Small intestine (tissue), 16 donors: ENCODE measurements around the gene MORC2. TPM values are rescaled to one million over a fixed set of nuclear protein-coding genes. Genes with fewer than 3 reads are reported as not detected.

Source experiments
- DNase-seq, 2 donors: peaks; one replicate each; pipeline versions ENCODE4 v3.0.0 to v3.0.0-alpha.2; 2013
- FAIRE-seq: peaks from 2 replicates; lab custom pipeline; 2012; peaks lifted over from hg19 to GRCh38; lab: Jason Lieb, UNC
- H3K27ac ChIP-seq, 3 donors: one replicate each; pipeline ENCODE4 v1.5.1; 2013; ENCODE audit warnings: low read length in 2 of 3, mild to moderate bottlenecking in 2 of 3, control low read depth in 1 of 3, inconsistent platforms in 1 of 3, low read depth in 1 of 3, moderate library complexity in 1 of 3
- H3K27me3 ChIP-seq, 3 donors: one replicate each; pipeline ENCODE4 v1.6.1; 2013; ENCODE audit warnings: low read length in 3 of 3, inconsistent platforms in 1 of 3; ENCODE audit not compliant: control insufficient read depth in 3 of 3, insufficient read depth in 3 of 3
- H3K36me3 ChIP-seq, 3 donors: one replicate each; pipeline ENCODE4 v1.6.1; 2013; ENCODE audit warnings: low read length in 3 of 3, inconsistent platforms in 1 of 3, low read depth in 1 of 3, mild to moderate bottlenecking in 1 of 3, moderate library complexity in 1 of 3; ENCODE audit not compliant: control insufficient read depth in 3 of 3, insufficient read depth in 2 of 3
- H3K4me1 ChIP-seq, 3 donors: one replicate each; pipeline ENCODE4 v1.6.1; 2013; ENCODE audit warnings: low read length in 2 of 3, inconsistent platforms in 1 of 3, low read depth in 1 of 3, mild to moderate bottlenecking in 1 of 3, moderate library complexity in 1 of 3; ENCODE audit not compliant: control insufficient read depth in 3 of 3, insufficient read depth in 2 of 3
- H3K4me3 ChIP-seq, 3 donors: one replicate each; pipeline ENCODE4 v1.5.1; 2013; ENCODE audit warnings: low read length in 3 of 3, control low read depth in 1 of 3, inconsistent platforms in 1 of 3, low read depth in 1 of 3, mild to moderate bottlenecking in 1 of 3, moderate library complexity in 1 of 3
- H3K9me3 ChIP-seq, 2 donors: one replicate each; pipeline ENCODE4 v1.6.1; 2013; ENCODE audit warnings: low read depth in 1 of 2, low read length in 1 of 2; ENCODE audit not compliant: control insufficient read depth in 2 of 2, insufficient read depth in 1 of 2
- WGBS, 3 donors: extraction: QIAGEN DNeasy Blood & Tissue Kit; methylation state at CpG; one replicate each; pipeline ENCODE4 v1.1.7; 2013; 5-methylcytosine and 5-hydroxymethylcytosine counted together
- long read RNA-seq, 10 donors: transcript quantifications; one replicate each; lab custom pipeline, GENCODE V29; 2026
- polyA plus RNA-seq, 4 donors: library from polyadenylated mRNA; stranded (reverse) in 3 of 4; unstranded in 1 of 4; fragments of 200-250 nt in 3 of 4; fragments of 120-200 nt in 1 of 4; gene quantifications; one replicate each; pipeline versions ENCODE4 v1.2.1 to v1.2.3, GENCODE V29; 2013
- donor health status: healthy with polysubstance abuse.
- donor health status: control.
- donor health status: control.
- donor health status: Bipolar disorder and iron deficiency.
- donor health status: healthy.

Gene MORC2
- polyA plus RNA-seq = 10 to 100 TPM; 13.6 to 28.4 (median 20.1) TPM
- long read RNA-seq, donor 1 = 0 reads
- long read RNA-seq, donor 2 = 0 reads
- long read RNA-seq, donor 3 = 0 reads
- long read RNA-seq, donor 4 = 0 reads
- long read RNA-seq, donor 5 = 0 reads
- long read RNA-seq, donor 6, full-length matches to known transcripts = 3 of 3 reads
- long read RNA-seq, donor 6, partial matches to known transcripts = 0 of 3 reads
- long read RNA-seq, donor 6, other reads (novel, unspliced or antisense) = 0 of 3 reads
- long read RNA-seq, donor 7, full-length matches to known transcripts = 4 of 9 reads
- long read RNA-seq, donor 7, partial matches to known transcripts = 5 of 9 reads
- long read RNA-seq, donor 7, other reads (novel, unspliced or antisense) = 0 of 9 reads
- long read RNA-seq, donor 8 = 0 reads
- long read RNA-seq, donor 9 = 0 reads
- long read RNA-seq, donor 10, full-length matches to known transcripts = 1 of 1 reads
- long read RNA-seq, donor 10, partial matches to known transcripts = 0 of 1 reads
- long read RNA-seq, donor 10, other reads (novel, unspliced or antisense) = 0 of 1 reads

GRCh38 chr22:30968015-30968923 is at the start of gene MORC2:
Gene MORC2 (minus strand): TSS chr22:30968774. CDS start chr22:30967889, 885 bp downstream.
- peak within 1 kb of the TSS; percentile 86 to 97 (median 87) for H3K4me3 ChIP-seq
- H3K36me3 ChIP-seq = peaks cover 5 to 12% (median 10%) of the 10 kb centered on the region in 3 donors
- DNase-seq = peak in 1 of 2 donors; percentile 73
- FAIRE-seq = no peak
- no peaks in the 10 kb centered on the region for H3K27me3 ChIP-seq
- H3K4me1 ChIP-seq = peaks cover 2 to 16% (median 12%) of the 10 kb centered on the region in 3 donors
- H3K27ac ChIP-seq = peak within 1 kb of the TSS; percentile 94 to 98 (median 94)
- WGBS, 3 donors = 20 to 23% (median 22%) methylated on average over 51 to 53 of the region's 53 CpGs
- peaks cover 0 to 38% of the 10 kb centered on the region in 2 donors for H3K9me3 ChIP-seq

GRCh38 chr22:31005535-31005934 is 37.0 kb upstream of the MORC2 start:
- H3K9me3 ChIP-seq = peaks cover 0 to 8% of the 10 kb centered on the region in 2 donors

GRCh38 chr22:31001124-31001770 is 32.7 kb upstream of the MORC2 start:
- DNase-seq = no peak
- Histone ChIP-seq H3K27me3 (no peaks in the 10 kb centered on the region), H3K36me3 (no peaks in the 10 kb centered on the region), H3K27ac (no peak overlapping the region), H3K9me3 (peaks cover 0 to 3% of the 10 kb centered on the region in 2 donors), H3K4me3 (no peak overlapping the region), H3K4me1 (no peaks in the 10 kb centered on the region)
- 82 to 88% (median 82%) methylated on average over 6 of the region's 6 CpGs for WGBS, 3 donors
- FAIRE-seq = no peak

More at GRCh38 chr22:31005535-31005934, 37.0 kb upstream of the MORC2 start:
- no peaks in the 10 kb centered on the region for H3K4me1 ChIP-seq
- no peaks in the 10 kb centered on the region for H3K27me3 ChIP-seq
- no peak for DNase-seq
- H3K27ac ChIP-seq = no peak overlapping the region
- FAIRE-seq = no peak
- no peaks in the 10 kb centered on the region for H3K36me3 ChIP-seq
- H3K4me3 ChIP-seq = no peak overlapping the region

GRCh38 chr22:30998329-30998728 is 29.8 kb upstream of the MORC2 start:
- Histone ChIP-seq H3K4me3 (no peak overlapping the region), H3K27me3 (no peaks in the 10 kb centered on the region), H3K9me3 (no peaks in the 10 kb centered on the region), H3K27ac (no peak overlapping the region), H3K4me1 (no peaks in the 10 kb centered on the region), H3K36me3 (no peaks in the 10 kb centered on the region)
- WGBS, 3 donors = 75 to 78% (median 76%) methylated on average over 4 of the region's 4 CpGs
- DNase-seq (no peak), FAIRE-seq (no peak)

- Histone ChIP-seq H3K9me3 (peaks cover 0 to 7% of the 10 kb centered on the region in 2 donors), H3K36me3 (no peaks in the 10 kb centered on the region), H3K27ac (no peak overlapping the region), H3K4me1 (peaks cover 0 to 2% (median 0%) of the 10 kb centered on the region in 3 donors), H3K27me3 (no peaks in the 10 kb centered on the region), H3K4me3 (no peak overlapping the region)
- FAIRE-seq (no peak), DNase-seq (no peak)
- 70 to 75% (median 73%) methylated on average over 2 of the region's 2 CpGs for WGBS, 3 donors
These were observed 27.9 kb upstream of the MORC2 start for GRCh38 chr22:30996462-30996861.

GRCh38 chr22:30994960-30995359 is 26.4 kb upstream of the MORC2 start:
- WGBS, 3 donors = 59 to 71% (median 65%) methylated on average over 1 of the region's 1 CpG
- no peak overlapping the region for H3K4me3 ChIP-seq
- H3K27ac ChIP-seq = no peak overlapping the region
- DNase-seq (no peak), FAIRE-seq (no peak)
- H3K9me3 ChIP-seq = peaks cover 0 to 7% of the 10 kb centered on the region in 2 donors
- H3K36me3 ChIP-seq = no peaks in the 10 kb centered on the region
- peaks cover 0 to 2% (median 0%) of the 10 kb centered on the region in 3 donors for H3K4me1 ChIP-seq
- no peaks in the 10 kb centered on the region for H3K27me3 ChIP-seq

- WGBS, 3 donors = 18 to 70% (median 28%) methylated on average over 2 of the region's 2 CpGs
- H3K9me3 ChIP-seq = peaks cover 0 to 9% of the 10 kb centered on the region in 2 donors
- no peak overlapping the region for H3K27ac ChIP-seq
- H3K27me3 ChIP-seq = no peaks in the 10 kb centered on the region
- no peak for FAIRE-seq
- no peaks in the 10 kb centered on the region for H3K36me3 ChIP-seq
- no peak overlapping the region for H3K4me3 ChIP-seq
- peaks cover 0 to 2% (median 0%) of the 10 kb centered on the region in 3 donors for H3K4me1 ChIP-seq
- no peak for DNase-seq
These were observed 24.0 kb upstream of the MORC2 start for GRCh38 chr22:30992565-30992964.
